Dedifferentiated amniotic fluid mesenchymal stem cell (primary cell): ENCODE data around the gene ARHGDIA.

Source experiments
- DNase-seq: peaks from one replicate; pipeline ENCODE4 v3.0.0-alpha.2; 2016; ENCODE audit errors: extremely low spot score

Gene ARHGDIA

GRCh38 chr17:81906476-81907218 lies 35.5 kb upstream of the ARHGDIA start:
- no peak for DNase-seq

DNA sequence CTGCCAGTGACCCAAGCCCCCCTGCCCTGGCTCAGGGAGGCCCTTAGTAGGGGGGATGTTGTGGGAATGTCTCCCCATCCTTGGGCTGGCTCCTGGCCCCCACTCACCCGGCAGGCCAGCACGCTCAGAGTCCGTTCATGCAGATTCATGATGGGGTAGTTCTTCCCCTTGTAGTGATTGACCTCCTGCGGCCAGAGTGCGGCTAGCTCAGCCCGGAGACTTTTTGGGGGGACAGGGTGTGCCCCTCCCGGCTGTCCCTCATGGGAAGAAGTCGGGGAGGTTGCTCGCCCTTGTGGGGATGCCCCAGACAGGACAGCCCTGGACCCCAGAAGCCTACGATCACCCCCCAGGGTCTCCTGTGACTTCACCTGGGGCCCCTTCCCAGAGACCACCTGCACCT lies 34.9 kb upstream of the ARHGDIA start:
- no peak for DNase-seq

- DNase-seq, result no peak
Measured at GRCh38 chr17:81905424-81905875, 34.3 kb upstream of the ARHGDIA start.

DNA sequence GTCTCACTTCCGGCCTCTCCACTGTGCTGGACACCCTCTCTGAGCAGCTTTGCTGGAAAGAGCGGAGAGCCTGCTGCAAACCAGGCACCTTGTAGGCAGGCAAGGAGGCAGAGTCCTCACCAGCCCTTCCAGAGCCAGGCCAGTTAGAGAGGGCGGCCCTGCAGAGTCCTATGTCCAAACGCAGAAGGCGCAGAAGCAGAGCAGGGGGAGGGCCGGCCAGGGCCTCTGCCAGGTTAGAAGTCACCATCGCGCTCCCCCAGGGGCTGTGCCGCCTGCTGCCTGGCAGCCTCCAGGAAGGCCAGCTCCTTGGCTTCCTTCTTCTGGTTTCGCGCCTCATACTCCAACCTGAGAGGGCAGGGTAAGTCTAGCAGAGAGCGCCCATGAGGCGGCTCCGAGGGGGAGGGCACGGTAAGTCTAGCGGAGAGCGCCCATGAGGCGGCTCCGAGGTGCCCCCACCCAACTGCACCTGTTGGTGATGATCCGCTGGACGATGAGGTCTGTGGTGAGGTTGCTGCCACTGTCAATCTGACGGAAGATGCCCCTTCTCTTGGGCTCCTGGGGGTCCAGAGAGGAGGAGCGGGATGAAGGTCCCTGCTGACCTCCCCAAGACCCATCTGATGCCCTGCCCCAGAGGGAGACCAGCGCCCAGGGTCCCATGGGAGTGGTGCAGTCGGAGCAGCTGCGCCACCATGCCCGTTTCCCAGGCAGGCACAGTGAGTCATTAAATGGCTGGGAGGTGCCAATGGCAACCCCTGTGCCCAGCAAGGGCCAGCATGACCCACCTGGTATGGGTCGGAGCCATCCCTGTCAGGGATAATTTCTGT lies 33.7 kb upstream of the ARHGDIA start:
- DNase-seq, result no peak

GRCh38 chr17:81903896-81904599 lies 32.9 kb upstream of the ARHGDIA start:
- no peak for DNase-seq

GRCh38 chr17:81903415-81903831 lies 32.3 kb upstream of the ARHGDIA start:
- DNase-seq, result no peak

- no peak for DNase-seq
Measured at GRCh38 chr17:81902653-81903414, 31.7 kb upstream of the ARHGDIA start.

DNA sequence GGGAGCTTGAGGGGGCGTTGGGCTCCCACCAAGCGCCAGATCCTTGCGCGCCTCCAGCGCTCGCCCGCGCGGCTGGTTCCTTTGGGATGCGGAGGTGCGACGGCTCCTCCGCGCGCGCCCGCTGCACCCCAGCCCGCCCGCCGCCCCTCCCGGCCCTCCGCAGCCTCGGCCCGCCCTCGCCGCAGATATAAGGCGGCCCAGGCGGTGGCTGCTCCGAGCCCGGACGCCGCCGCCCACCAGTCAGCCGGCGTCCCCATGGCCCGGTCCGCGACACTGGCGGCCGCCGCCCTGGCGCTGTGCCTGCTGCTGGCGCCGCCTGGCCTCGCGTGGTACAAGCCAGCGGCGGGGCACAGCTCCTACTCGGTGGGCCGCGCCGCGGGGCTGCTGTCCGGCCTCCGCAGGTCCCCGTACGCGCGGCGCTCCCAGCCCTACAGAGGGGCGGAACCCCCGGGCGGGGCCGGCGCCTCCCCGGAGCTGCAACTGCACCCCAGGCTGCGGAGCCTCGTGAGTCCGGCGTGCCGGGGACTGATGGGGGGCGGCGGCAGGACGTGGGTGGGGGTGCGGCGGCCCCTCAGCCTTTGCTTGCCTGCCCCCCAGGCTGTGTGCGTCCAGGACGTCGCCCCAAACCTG lies 31.0 kb upstream of the ARHGDIA start, which contains the start of gene NPB:
Gene NPB (plus strand): TSS at position 216 of the 630 bp plus-strand sequence. CDS start 40 bp downstream, at position 256.
- no peak for DNase-seq

DNA sequence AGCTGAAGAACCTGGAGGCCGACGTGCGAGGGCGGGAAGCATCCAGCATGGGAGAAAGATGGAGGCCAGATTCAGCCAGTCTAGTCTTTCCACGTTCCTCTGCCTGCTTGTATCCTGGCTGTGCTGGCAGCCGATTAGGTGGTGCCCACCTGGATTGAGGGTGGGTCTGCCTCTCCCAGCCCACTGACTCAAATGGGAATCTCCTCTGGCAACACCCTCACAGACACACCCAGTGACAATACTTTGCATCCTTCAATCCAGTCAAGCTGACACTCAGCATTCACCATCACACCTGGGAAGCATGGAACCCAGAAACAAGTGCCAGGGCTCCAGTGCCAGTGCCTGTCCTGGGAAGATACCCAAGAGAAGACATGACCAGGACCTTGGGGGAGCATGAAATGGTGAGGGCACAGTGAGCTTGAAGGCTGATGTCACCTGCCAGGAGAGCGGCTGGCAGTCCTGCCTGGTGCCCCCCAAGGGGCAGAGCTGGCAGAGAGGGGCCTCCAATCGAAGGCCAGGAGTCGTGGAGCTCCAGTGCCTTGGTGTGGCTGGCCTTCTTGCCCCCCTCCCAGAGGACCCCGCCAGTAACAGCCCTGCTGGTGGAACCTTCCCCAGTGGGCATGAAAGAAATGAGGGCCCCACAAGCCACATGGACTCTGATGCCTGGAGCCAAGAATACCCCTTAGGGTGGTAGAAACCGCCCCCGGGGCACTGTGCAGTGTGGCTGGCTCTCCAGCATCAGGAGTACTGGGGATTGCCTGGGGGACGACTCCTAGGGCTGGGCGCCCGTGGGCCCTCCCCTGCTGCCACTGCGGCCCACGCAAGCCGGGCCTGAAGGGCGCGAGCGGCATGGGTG lies 30.3 kb upstream of the ARHGDIA start:
- no peak for DNase-seq

GRCh38 chr17:81900181-81900820 lies 29.2 kb upstream of the ARHGDIA start:
- no peak for DNase-seq

DNA sequence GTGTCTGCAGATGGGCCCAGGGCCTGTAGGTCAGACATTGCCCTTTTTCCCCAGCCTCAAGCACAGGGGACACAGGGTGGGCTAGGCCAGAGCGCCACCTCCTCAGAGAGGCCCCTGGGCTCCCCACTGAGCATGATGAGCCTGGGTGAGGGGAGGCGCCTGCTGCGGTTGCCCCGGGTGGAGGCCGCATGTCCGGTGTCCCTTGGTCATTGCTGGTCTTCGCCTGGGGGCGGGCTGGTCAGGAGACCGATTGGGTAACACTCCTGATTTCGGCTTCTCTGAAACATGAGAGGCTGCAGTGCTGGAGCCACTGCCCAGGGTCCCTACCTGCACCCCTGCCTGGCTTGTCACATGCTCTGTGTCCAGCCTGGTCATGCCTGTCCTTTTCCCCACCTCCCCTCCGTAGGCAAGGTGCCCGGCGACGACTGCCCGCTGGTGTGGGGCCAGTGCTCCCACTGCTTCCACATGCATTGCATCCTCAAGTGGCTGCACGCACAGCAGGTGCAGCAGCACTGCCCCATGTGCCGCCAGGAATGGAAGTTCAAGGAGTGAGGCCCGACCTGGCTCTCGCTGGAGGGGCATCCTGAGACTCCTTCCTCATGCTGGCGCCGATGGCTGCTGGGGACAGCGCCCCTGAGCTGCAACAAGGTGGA lies 28.5 kb upstream of the ARHGDIA start:
- no peak for DNase-seq

- DNase-seq, result no peak
Measured at GRCh38 chr17:81898885-81899284, 27.7 kb upstream of the ARHGDIA start.

- peak; percentile 39 for DNase-seq
Measured at GRCh38 chr17:81898029-81898866, 27.1 kb upstream of the ARHGDIA start.

- DNase-seq, result no peak
Measured at GRCh38 chr17:81895400-81895799, 24.3 kb upstream of the ARHGDIA start.

DNA sequence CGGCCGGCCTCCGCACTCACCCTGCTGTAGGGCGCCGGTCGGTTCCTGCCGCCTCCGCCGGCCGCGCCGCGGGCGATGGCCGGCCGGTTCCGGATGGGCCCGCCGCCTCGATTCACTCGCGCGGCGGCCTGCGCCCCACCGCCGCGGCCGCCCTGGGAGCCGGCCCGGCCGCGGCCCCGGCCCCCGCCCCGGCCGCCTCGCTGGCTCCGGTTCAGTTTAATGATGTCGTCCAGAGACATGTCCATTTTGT lies 20.1 kb upstream of the ARHGDIA start:
- no peak for DNase-seq

DNA sequence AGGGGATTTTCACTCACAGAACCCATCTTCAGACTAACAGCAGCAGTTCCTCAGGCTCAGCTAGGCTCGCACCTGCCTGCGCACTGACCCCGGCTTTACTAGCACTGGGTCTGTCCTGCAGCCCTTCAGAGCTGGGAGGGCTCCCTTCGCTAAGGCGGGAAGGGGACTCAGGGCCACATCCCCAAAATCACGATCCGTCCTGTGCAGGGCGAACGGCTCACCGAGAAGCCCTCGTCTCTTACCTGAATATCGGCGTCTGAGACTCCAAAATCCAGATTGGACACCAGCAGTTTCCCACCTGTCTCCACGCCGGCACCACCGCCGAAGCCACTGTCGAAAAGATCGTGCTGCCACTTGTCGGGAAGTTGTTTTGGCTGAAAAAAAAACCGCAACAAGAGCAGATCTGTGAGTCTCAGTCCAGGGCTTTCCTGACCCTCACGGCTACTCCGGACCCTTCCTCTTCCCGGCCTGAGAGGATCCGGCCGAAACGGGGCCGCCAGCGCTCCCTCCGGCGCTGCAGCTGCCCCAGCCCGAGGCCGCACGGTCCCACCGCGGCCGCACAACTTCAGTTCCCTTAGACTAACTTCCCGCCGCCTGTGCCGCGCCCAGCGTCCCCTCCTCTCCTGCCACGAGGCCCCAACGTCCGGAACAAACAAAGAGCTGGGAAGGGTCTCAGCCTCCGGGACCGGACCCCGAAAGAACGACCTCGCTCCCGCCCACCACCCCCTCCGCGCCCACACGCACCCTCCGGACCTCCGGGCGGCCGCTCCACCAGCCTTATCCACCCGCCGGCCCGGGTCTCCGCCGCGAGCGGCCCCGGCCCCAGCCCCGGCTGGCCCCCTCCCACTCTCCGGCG lies 19.5 kb upstream of the ARHGDIA start:
- DNase-seq, result no peak

DNA sequence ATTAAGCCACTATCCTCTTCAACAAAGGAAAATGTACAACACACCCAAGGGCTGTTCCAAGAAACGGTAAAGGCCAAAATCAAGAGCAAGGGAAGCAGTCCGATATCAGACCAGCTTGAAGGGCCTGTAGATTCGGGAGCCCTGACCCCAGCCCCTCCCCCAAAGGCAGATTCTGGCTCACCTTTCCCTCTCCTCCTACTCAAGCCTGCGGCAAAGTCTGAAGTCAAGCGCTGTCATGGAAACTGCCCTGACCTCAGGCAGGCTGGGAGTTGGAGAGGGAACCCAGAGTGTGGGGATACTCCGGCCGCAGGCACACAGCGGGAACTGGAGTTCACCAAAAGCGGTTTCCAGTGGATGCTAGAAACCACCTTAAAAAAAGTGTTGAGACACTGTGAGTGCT lies 18.5 kb upstream of the ARHGDIA start:
- no peak for DNase-seq
